ENCODE data around the gene C3.
"Not testable (repeated sequence)": the region's sequence is repeated elsewhere in the genome, so short reads cannot be mapped to it uniquely, and the experiment has no call there.

C3 gene

DNA sequence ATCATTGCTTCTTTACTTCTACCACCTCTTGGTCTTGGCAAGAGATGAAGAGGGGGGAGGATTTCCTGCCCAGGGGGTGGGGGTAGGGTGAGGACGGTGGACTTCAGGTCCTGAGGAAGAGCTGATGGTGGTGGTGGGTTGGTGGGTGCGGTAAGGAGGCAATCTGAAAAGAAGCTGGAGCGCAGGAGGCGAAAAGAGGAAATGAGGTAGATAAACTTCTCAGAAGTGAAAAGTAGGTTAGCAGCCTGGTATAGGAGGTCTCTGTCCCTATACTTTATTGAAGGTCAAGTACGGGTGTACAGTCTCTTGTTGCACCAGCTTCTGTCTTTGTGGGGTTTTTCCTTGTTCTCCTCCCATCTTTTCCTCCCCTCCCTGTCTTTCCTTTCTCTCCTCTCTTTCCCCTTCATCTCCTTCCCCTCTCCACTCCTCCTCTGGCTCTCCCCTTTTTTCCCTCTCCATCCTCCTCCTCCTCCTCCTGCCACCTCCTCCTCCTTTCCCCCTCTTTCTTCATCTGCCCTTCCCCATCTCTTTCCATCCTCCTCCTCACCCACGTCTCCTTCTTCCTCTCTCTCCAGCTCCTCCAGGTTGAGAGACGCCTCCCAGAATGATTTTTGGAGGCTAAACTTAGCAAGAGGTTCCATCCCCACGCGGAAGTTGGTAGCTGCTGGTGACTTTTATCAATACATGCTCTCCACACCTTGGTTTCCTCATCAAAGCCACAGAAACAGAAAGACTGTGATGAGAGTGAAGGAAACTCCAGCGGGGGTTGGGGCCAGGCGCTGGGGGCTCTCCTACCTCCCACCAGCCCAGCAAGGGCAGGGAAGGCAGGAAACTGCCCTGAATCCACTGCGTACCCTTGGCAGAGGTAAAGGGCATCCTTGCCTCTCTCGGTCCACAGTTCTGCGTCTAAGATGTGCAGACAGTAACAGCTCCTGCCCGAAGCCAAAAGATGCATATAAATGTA lies 65.8 kb downstream of the C3 start:
- H3K4me1 ChIP-seq (ENCODE audit: control insufficient read depth, insufficient read depth, low read length) = no peaks in the 10 kb centered on the region
- H3K4me3 ChIP-seq (ENCODE audit: low read depth, low read length) = no peak overlapping the region
- no peak overlapping the region for H3K9ac ChIP-seq (ENCODE audit: low read depth, low read length)
- no peaks in the 10 kb centered on the region for H3K27me3 ChIP-seq (ENCODE audit: control insufficient read depth, insufficient read depth, low read length)
- H3K27ac ChIP-seq (ENCODE audit: low read depth, low read length) = no peak overlapping the region
- H3K9me3 ChIP-seq (ENCODE audit: control insufficient read depth, insufficient read depth, low read length) = peaks cover 37% of the 10 kb centered on the region
- no peaks in the 10 kb centered on the region for H3K36me3 ChIP-seq (ENCODE audit: control insufficient read depth, insufficient read depth, low read length)

DNA sequence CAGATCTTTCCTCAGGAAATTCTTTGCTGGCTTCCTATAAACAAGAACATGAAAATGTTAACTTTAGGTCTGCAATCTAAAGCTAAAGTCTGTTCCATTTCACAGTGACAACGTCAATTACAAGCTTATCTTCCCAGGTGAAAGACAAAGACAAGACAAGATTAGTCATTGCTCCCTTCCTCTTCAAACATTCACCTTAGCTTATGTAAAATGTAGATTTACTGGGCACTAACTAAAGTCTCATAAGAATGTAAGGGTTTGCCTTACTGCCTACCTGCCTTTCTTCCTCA lies 67.7 kb downstream of the C3 start:
- Histone ChIP-seq H3K9me3 (ENCODE audit: control insufficient read depth, insufficient read depth, low read length) (peaks cover 51% of the 10 kb centered on the region), H3K27ac (ENCODE audit: low read depth, low read length) (no peak overlapping the region), H3K4me3 (ENCODE audit: low read depth, low read length) (no peak overlapping the region), H3K36me3 (ENCODE audit: control insufficient read depth, insufficient read depth, low read length) (no peaks in the 10 kb centered on the region), H3K9ac (ENCODE audit: low read depth, low read length) (no peak overlapping the region), H3K27me3 (ENCODE audit: control insufficient read depth, insufficient read depth, low read length) (no peaks in the 10 kb centered on the region), H3K4me1 (ENCODE audit: control insufficient read depth, insufficient read depth, low read length) (no peaks in the 10 kb centered on the region)

DNA sequence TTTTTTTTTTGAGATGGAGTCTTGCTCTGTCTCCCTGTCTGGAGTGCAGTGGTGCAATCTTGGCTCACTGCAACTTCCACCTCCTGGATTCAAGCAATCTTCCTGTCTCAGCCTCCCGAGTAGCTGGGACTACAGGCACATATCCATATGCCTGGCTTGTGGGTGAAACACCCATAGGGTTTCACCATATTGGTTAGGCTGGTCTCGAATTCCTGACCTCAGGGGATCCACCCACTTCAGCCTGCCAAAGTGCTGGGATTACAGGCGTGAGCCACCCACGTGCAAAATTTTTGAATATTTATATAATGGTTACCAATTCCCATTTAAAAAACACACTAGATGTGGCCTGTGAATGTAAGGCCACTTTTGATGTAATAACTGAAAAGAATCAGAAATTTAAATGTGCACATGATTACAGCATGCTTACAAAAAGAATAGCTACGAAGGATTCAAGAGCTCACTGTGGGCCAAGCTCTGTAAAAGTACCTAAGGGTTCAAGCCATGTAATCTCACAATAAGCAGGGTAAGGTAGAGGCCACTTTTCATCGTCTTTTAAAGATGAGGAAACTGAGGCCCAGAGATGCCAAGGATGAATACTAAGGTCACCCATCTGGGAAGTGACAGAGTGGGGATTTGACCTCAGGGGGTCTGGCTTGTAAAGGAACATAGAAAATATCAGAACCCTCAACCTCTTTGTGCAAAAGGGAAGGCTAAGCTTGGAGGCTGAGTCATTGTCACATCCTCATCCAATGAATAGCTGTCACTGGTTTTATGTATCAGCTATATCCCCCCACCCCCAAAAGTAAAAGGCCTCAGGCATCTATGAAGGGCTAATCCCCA lies 68.3 kb downstream of the C3 start:
- Histone ChIP-seq H3K9me3 (ENCODE audit: control insufficient read depth, insufficient read depth, low read length) (peaks cover 57% of the 10 kb centered on the region), H3K27ac (ENCODE audit: low read depth, low read length) (no peak overlapping the region), H3K4me3 (ENCODE audit: low read depth, low read length) (no peak overlapping the region)

DNA sequence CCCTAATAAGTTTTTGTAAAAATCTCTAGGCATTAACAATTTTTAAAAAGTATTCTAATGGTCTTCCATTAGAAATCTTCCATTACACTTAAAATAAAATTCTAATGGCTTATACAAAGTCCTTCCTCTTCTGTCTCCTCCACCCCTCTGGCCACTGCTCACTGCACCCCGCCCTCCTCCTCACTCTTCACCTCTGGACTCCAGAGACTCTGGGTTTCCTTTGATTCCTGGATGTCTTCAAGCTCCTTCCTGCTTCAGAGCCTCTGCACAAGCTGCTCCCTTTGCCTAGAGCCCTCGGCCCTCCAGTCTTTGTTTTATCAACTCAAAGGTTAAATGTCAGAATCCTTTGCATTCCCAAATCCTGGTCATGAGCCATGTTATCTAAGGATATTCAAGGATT lies 71.3 kb downstream of the C3 start:
- peaks cover 73% of the 10 kb centered on the region for H3K9me3 ChIP-seq (ENCODE audit: control insufficient read depth, insufficient read depth, low read length)
- no peaks in the 10 kb centered on the region for H3K36me3 ChIP-seq (ENCODE audit: control insufficient read depth, insufficient read depth, low read length)
- no peaks in the 10 kb centered on the region for H3K4me1 ChIP-seq (ENCODE audit: control insufficient read depth, insufficient read depth, low read length)
- no peak overlapping the region for H3K4me3 ChIP-seq (ENCODE audit: low read depth, low read length)
- H3K27me3 ChIP-seq (ENCODE audit: control insufficient read depth, insufficient read depth, low read length) = no peaks in the 10 kb centered on the region
- H3K27ac ChIP-seq (ENCODE audit: low read depth, low read length) = no peak overlapping the region
- H3K9ac ChIP-seq (ENCODE audit: low read depth, low read length) = no peak overlapping the region

More for the DNA sequence above, 68.3 kb downstream of the C3 start:
- H3K9ac ChIP-seq (ENCODE audit: low read depth, low read length) = no peak overlapping the region
- H3K36me3 ChIP-seq (ENCODE audit: control insufficient read depth, insufficient read depth, low read length) = no peaks in the 10 kb centered on the region
- H3K27me3 ChIP-seq (ENCODE audit: control insufficient read depth, insufficient read depth, low read length) = no peaks in the 10 kb centered on the region
- H3K4me1 ChIP-seq (ENCODE audit: control insufficient read depth, insufficient read depth, low read length) = no peaks in the 10 kb centered on the region

DNA sequence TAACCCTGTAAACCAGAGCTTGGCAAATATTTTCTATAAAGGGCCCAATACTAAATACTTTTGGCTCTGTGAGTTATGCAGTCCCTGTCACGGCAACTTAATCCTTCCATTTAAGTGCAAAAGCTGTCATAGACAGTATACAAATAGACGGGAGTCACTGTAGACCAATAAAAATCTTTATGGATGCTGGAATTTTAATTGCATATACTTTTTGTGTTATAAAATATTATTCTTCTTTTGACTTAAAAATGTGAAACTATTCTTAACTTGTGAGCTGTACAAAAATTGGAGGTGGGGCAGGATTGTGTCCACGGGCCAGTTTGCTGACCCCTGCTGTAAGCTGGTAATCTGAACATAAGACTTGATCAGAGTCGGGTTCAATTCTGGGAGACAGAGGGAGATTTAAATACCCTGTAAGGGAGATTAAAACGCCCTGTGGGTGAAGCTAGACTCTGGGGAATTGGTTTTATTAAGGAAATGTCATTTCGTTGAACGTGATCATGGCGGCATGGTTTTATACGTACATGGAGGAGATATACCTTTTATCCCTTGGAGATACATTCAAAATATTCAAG lies 72.2 kb downstream of the C3 start:
- Histone ChIP-seq H3K9ac (ENCODE audit: low read depth, low read length) (no peak overlapping the region), H3K27me3 (ENCODE audit: control insufficient read depth, insufficient read depth, low read length) (no peaks in the 10 kb centered on the region), H3K9me3 (ENCODE audit: control insufficient read depth, insufficient read depth, low read length) (peaks cover 75% of the 10 kb centered on the region), H3K36me3 (ENCODE audit: control insufficient read depth, insufficient read depth, low read length) (no peaks in the 10 kb centered on the region), H3K4me3 (ENCODE audit: low read depth, low read length) (no peak overlapping the region), H3K27ac (ENCODE audit: low read depth, low read length) (no peak overlapping the region), H3K4me1 (ENCODE audit: control insufficient read depth, insufficient read depth, low read length) (no peaks in the 10 kb centered on the region)

DNA sequence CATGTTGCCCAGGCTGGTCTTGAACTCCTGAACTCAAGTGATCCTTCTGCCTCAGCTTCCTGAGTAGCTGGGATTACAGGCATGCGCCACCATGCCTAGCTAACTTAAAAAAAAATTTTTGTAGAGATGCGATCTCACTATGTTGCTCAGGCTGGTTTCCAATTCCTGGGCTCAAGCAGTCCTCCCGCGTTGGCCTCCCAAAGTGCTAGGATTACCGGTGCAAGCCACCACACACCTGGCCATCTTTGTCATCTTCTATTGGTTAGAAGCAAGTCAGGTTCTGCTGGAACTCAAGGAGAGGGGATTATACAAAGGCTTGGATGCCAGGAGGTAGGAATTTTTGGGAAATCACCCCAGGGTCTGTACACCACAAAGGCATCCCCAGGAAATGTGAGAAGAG lies 75.7 kb downstream of the C3 start:
- Histone ChIP-seq H3K9me3 (ENCODE audit: control insufficient read depth, insufficient read depth, low read length) (peaks cover 68% of the 10 kb centered on the region), H3K27me3 (ENCODE audit: control insufficient read depth, insufficient read depth, low read length) (no peaks in the 10 kb centered on the region), H3K9ac (ENCODE audit: low read depth, low read length) (no peak overlapping the region), H3K36me3 (ENCODE audit: control insufficient read depth, insufficient read depth, low read length) (no peaks in the 10 kb centered on the region), H3K4me1 (ENCODE audit: control insufficient read depth, insufficient read depth, low read length) (no peaks in the 10 kb centered on the region), H3K27ac (ENCODE audit: low read depth, low read length) (no peak overlapping the region), H3K4me3 (ENCODE audit: low read depth, low read length) (no peak overlapping the region)

DNA sequence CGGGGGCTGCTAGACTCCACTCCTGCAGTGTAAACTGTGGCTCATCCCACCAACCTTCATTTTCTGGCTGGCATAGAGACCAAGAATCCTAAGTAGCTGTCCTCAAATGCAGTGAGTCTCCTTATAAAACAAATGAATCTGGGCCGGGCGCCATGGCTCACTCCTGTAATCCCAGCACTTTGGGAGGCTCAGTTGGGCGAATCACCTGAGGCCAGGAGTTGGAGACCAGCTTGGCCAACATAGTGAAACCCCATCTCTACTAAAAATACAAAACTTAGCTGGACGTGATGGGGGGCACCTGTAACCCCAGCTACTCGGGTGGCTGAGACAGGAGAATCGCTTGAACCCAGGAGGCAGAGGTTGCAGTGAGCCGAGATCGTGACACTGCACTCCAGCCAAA lies 80.1 kb downstream of the C3 start:
- not testable (repeated sequence) for H3K27ac ChIP-seq (ENCODE audit: low read depth, low read length); H3K4me3 ChIP-seq (ENCODE audit: low read depth, low read length); H3K9ac ChIP-seq (ENCODE audit: low read depth, low read length); H3K27me3 ChIP-seq (ENCODE audit: control insufficient read depth, insufficient read depth, low read length); H3K4me1 ChIP-seq (ENCODE audit: control insufficient read depth, insufficient read depth, low read length); H3K36me3 ChIP-seq (ENCODE audit: control insufficient read depth, insufficient read depth, low read length)
- peaks cover 42% of the 10 kb centered on the region for H3K9me3 ChIP-seq (ENCODE audit: control insufficient read depth, insufficient read depth, low read length)

DNA sequence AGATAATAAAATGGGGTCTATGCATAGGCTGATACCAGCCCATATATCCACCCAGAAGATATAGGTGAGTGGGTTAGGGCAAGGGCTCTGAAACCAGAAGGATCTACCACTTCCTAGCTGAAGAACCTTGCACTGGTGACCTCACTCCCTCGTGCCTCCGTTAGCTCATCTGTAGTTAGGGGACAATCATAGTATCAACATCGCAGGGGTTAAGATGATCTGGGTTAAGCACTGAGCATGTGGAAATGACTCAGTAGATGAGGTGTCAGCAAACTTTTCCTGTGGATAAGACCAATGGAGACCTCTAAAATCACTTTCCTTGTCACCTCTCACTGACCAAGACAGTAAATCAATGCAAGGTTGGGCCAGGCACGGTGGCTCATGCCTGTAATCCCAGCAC lies 81.0 kb downstream of the C3 start:
- Histone ChIP-seq H3K9me3 (ENCODE audit: control insufficient read depth, insufficient read depth, low read length) (peaks cover 36% of the 10 kb centered on the region), H3K27ac (ENCODE audit: low read depth, low read length) (no peak overlapping the region), H3K36me3 (ENCODE audit: control insufficient read depth, insufficient read depth, low read length) (no peaks in the 10 kb centered on the region), H3K27me3 (ENCODE audit: control insufficient read depth, insufficient read depth, low read length) (no peaks in the 10 kb centered on the region), H3K4me1 (ENCODE audit: control insufficient read depth, insufficient read depth, low read length) (no peaks in the 10 kb centered on the region), H3K9ac (ENCODE audit: low read depth, low read length) (no peak overlapping the region), H3K4me3 (ENCODE audit: low read depth, low read length) (no peak overlapping the region)

DNA sequence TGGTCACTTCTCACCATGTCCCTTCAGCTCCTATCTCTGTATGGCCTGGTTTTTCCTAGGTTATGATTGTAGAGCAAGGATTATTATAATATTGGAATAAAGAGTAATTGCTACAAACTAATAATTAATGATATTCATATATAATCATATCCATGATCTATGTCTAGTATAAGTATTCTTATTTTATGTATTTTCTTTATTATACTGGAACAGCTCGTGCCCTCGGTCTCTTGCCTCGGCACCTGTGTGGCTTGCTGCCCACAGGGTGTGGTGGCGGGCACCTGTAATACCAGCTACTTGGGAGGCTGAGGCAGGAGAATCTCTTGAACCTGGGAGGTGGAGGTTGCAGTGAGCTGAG lies 87.0 kb downstream of the C3 start:
- H3K4me3 ChIP-seq (ENCODE audit: low read depth, low read length); H3K27me3 ChIP-seq (ENCODE audit: control insufficient read depth, insufficient read depth, low read length); H3K9ac ChIP-seq (ENCODE audit: low read depth, low read length); H3K27ac ChIP-seq (ENCODE audit: low read depth, low read length); H3K4me1 ChIP-seq (ENCODE audit: control insufficient read depth, insufficient read depth, low read length); H3K36me3 ChIP-seq (ENCODE audit: control insufficient read depth, insufficient read depth, low read length): not testable (repeated sequence)
- peaks cover 21% of the 10 kb centered on the region for H3K9me3 ChIP-seq (ENCODE audit: control insufficient read depth, insufficient read depth, low read length)

DNA sequence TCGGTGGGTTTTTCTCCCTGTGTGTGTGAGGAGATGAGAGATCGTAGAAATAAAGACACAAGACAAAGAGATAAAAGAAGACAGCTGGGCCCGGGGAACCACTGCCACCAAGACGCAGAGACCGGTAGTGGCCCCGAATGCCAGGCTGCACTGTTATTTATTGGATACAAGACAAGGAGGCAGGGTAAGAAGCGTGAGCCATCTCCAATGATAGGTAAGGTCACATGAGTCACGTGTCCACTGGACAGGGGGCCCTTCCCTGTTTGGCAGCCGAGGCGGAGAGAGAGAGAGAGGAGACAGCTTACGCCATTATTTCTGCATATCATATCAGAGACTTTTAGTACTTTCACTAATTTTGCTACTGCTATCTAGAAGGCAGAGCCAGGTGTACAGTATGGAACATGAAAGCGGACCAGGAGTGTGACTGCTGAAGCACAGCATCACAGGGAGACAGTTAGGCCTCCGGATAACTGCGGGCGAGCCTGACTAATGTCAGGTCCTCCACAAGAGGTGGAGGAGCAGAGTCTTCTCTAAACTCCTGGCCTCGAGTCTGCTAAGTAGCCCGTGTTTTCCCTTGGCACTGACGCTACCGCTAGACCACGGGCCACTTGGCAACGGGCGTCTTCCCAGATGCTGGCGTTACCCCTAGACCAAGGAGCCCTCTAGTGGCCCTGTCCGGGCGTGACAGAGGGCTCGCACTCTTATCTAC lies 87.5 kb downstream of the C3 start:
- not testable (repeated sequence) for H3K9ac ChIP-seq (ENCODE audit: low read depth, low read length); H3K4me1 ChIP-seq (ENCODE audit: control insufficient read depth, insufficient read depth, low read length); H3K36me3 ChIP-seq (ENCODE audit: control insufficient read depth, insufficient read depth, low read length); H3K27me3 ChIP-seq (ENCODE audit: control insufficient read depth, insufficient read depth, low read length); H3K4me3 ChIP-seq (ENCODE audit: low read depth, low read length); H3K27ac ChIP-seq (ENCODE audit: low read depth, low read length)
- H3K9me3 ChIP-seq (ENCODE audit: control insufficient read depth, insufficient read depth, low read length) = peaks cover 21% of the 10 kb centered on the region; the same call in 1 of the 2 replicates
